Measurements from ENCODE around the gene PGLYRP1.

Gene PGLYRP1

DNA sequence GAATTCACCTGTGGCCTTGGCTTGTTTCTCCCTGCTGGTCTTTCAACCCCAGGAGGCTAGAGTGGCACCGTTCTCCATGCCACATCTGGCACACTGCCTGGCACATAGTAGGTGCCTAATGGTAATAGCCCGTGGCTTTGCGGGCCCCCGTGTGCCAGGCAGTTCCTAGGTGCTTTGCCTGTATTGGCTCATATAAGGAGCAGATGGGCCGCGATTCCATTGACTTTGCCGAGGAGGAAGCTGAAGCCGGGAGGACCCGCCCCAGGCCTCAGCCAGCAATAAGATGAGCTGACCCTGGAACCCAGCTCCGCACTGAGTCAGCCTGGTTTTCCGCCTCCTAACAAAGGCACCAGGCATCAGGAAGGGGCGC lies 807 bp downstream of the PGLYRP1 start:
- DNase-seq, result no peak
- no peak overlapping the region for H3K27ac Mint-ChIP-seq
- no peaks in the 10 kb centered on the region for H3K36me3 Mint-ChIP-seq (ENCODE audit: insufficient read depth)
- no peak overlapping the region for H3K4me3 Mint-ChIP-seq
- no peaks in the 10 kb centered on the region for H3K9me3 Mint-ChIP-seq
- peaks cover 6 to 12% of the 10 kb centered on the region in 2 donors for H3K4me1 Mint-ChIP-seq (ENCODE audit: low read depth in 2 of 2)
- ATAC-seq (replicated peaks), result no peak
- H3K27me3 Mint-ChIP-seq, result peaks cover 17 to 44% of the 10 kb centered on the region in 2 donors

- no peak for ATAC-seq (replicated peaks)
- Mint-ChIP-seq H3K4me1 (ENCODE audit: low read depth in 2 of 2) (peaks cover 9 to 13% of the 10 kb centered on the region in 2 donors), H3K9me3 (no peaks in the 10 kb centered on the region), H3K36me3 (ENCODE audit: insufficient read depth) (no peaks in the 10 kb centered on the region), H3K4me3 (no peak overlapping the region), H3K27ac (no peak overlapping the region), H3K27me3 (peaks cover 13 to 39% of the 10 kb centered on the region in 2 donors)
- DNase-seq, result no peak
These were observed 1.3 kb downstream of the PGLYRP1 start for GRCh38 chr19:46021531-46022041.

DNA sequence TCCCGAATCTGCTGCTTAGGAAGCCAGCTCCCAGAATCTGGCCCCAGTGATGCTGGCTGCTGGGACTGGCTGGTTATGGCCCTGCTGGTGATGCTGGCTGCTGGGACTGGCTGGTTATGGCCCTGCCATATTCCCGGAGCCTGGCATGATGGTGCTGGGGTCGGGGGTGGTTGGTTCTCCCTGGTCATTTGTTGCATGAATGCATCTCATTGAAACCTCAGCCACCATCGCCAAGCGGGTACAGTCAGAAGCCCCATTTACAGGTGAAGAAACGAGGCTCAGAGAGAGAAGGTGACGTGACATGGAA lies 2.1 kb downstream of the PGLYRP1 start:
- no peaks in the 10 kb centered on the region for H3K9me3 Mint-ChIP-seq
- H3K27me3 Mint-ChIP-seq, result peaks cover 9 to 31% of the 10 kb centered on the region in 2 donors
- H3K36me3 Mint-ChIP-seq (ENCODE audit: insufficient read depth), result peaks cover 1% of the 10 kb centered on the region

GRCh38 chr19:46019270-46019669 lies 3.6 kb downstream of the PGLYRP1 start:
- H3K27ac Mint-ChIP-seq, result no peak overlapping the region
- peaks cover 6% of the 10 kb centered on the region for H3K36me3 Mint-ChIP-seq (ENCODE audit: insufficient read depth)
- H3K4me3 Mint-ChIP-seq, result no peak overlapping the region
- H3K27me3 Mint-ChIP-seq, result peaks cover 10 to 29% of the 10 kb centered on the region in 2 donors
- no peaks in the 10 kb centered on the region for H3K9me3 Mint-ChIP-seq
- H3K4me1 Mint-ChIP-seq (ENCODE audit: low read depth in 2 of 2), result peaks cover 16 to 17% of the 10 kb centered on the region in 2 donors
- ATAC-seq (replicated peaks), result no peak
- DNase-seq, result no peak

More for the DNA sequence above, 2.1 kb downstream of the PGLYRP1 start:
- no peak overlapping the region for H3K27ac Mint-ChIP-seq
- peaks cover 9 to 10% of the 10 kb centered on the region in 2 donors for H3K4me1 Mint-ChIP-seq (ENCODE audit: low read depth in 2 of 2)
- ATAC-seq (replicated peaks) (no peak), DNase-seq (no peak)
- H3K4me3 Mint-ChIP-seq, result no peak overlapping the region

GRCh38 chr19:46018729-46019251 lies 4.1 kb downstream of the PGLYRP1 start:
- ATAC-seq (replicated peaks) (no peak), DNase-seq (no peak)
- no peak overlapping the region for H3K27ac Mint-ChIP-seq
- no peaks in the 10 kb centered on the region for H3K9me3 Mint-ChIP-seq
- H3K4me1 Mint-ChIP-seq (ENCODE audit: low read depth in 2 of 2), result peaks cover 16 to 17% of the 10 kb centered on the region in 2 donors
- H3K36me3 Mint-ChIP-seq (ENCODE audit: insufficient read depth), result peaks cover 6% of the 10 kb centered on the region
- H3K4me3 Mint-ChIP-seq, result no peak overlapping the region
- peaks cover 5 to 25% of the 10 kb centered on the region in 2 donors for H3K27me3 Mint-ChIP-seq

- H3K4me3 Mint-ChIP-seq, result no peak overlapping the region
- H3K27ac Mint-ChIP-seq, result no peak overlapping the region
- H3K36me3 Mint-ChIP-seq (ENCODE audit: insufficient read depth), result peaks cover 6% of the 10 kb centered on the region
- no peaks in the 10 kb centered on the region for H3K9me3 Mint-ChIP-seq
- DNase-seq (no peak), ATAC-seq (replicated peaks) (no peak)
- peaks cover 4 to 18% of the 10 kb centered on the region in 2 donors for H3K27me3 Mint-ChIP-seq
- H3K4me1 Mint-ChIP-seq (ENCODE audit: low read depth in 2 of 2), result peaks cover 16 to 17% of the 10 kb centered on the region in 2 donors
These were observed 4.8 kb downstream of the PGLYRP1 start for GRCh38 chr19:46017874-46018675.

GRCh38 chr19:46017095-46017429 lies 5.8 kb downstream of the PGLYRP1 start:
- no peak for DNase-seq
- Mint-ChIP-seq H3K4me1 (ENCODE audit: low read depth in 2 of 2) (peaks cover 16 to 17% of the 10 kb centered on the region in 2 donors), H3K4me3 (peak overlapping the region; percentile 83 to 90), H3K27ac (peak overlapping the region in 1 of 2 donors; percentile 78), H3K9me3 (no peaks in the 10 kb centered on the region), H3K27me3 (peaks cover 4 to 9% of the 10 kb centered on the region in 2 donors), H3K36me3 (ENCODE audit: insufficient read depth) (peaks cover 6% of the 10 kb centered on the region)
- no peak for ATAC-seq (replicated peaks)

- Mint-ChIP-seq H3K27ac (peak overlapping the region; percentile 76 to 78), H3K27me3 (peaks cover 4 to 9% of the 10 kb centered on the region in 2 donors), H3K4me3 (peak overlapping the region; percentile 83 to 90), H3K4me1 (ENCODE audit: low read depth in 2 of 2) (peaks cover 16 to 17% of the 10 kb centered on the region in 2 donors), H3K9me3 (no peaks in the 10 kb centered on the region), H3K36me3 (ENCODE audit: insufficient read depth) (peaks cover 6% of the 10 kb centered on the region)
- peak; percentile 77 to 80 (median 78) for DNase-seq
- ATAC-seq (replicated peaks), result peak; percentile 75
These were observed 6.3 kb downstream of the PGLYRP1 start for GRCh38 chr19:46016426-46017094.

GRCh38 chr19:46015687-46016425 lies 7.0 kb downstream of the PGLYRP1 start:
- DNase-seq (peak; percentile 29 to 42 (median 34)), ATAC-seq (replicated peaks) (peak; percentile 68)

GRCh38 chr19:46014941-46015686 lies 7.7 kb downstream of the PGLYRP1 start:
- H3K36me3 Mint-ChIP-seq (ENCODE audit: insufficient read depth), result peaks cover 8% of the 10 kb centered on the region
- ATAC-seq (replicated peaks), result peak; percentile 50
- H3K4me3 Mint-ChIP-seq, result peak overlapping the region; percentile 83 to 90
- peaks cover 4 to 9% of the 10 kb centered on the region in 2 donors for H3K27me3 Mint-ChIP-seq
- peak; percentile 30 to 48 (median 45) for DNase-seq
- no peaks in the 10 kb centered on the region for H3K9me3 Mint-ChIP-seq
- peak overlapping the region in 1 of 2 donors; percentile 80 for H3K27ac Mint-ChIP-seq
- H3K4me1 Mint-ChIP-seq (ENCODE audit: low read depth in 2 of 2), result peaks cover 16 to 17% of the 10 kb centered on the region in 2 donors

More at GRCh38 chr19:46015687-46016425, 7.0 kb downstream of the PGLYRP1 start:
- Mint-ChIP-seq H3K4me1 (ENCODE audit: low read depth in 2 of 2) (peaks cover 16 to 17% of the 10 kb centered on the region in 2 donors), H3K27ac (peak overlapping the region; percentile 76 to 80), H3K27me3 (peaks cover 4 to 9% of the 10 kb centered on the region in 2 donors), H3K9me3 (no peaks in the 10 kb centered on the region), H3K36me3 (ENCODE audit: insufficient read depth) (peaks cover 6% of the 10 kb centered on the region), H3K4me3 (peak overlapping the region; percentile 83 to 90)

GRCh38 chr19:46014534-46014933 lies 8.3 kb downstream of the PGLYRP1 start:
- peaks cover 4 to 9% of the 10 kb centered on the region in 2 donors for H3K27me3 Mint-ChIP-seq
- no peaks in the 10 kb centered on the region for H3K9me3 Mint-ChIP-seq
- no peak for DNase-seq
- peaks cover 16 to 21% of the 10 kb centered on the region in 2 donors for H3K4me1 Mint-ChIP-seq (ENCODE audit: low read depth in 2 of 2)
- H3K4me3 Mint-ChIP-seq, result peak overlapping the region; percentile 59 to 72
- no peak overlapping the region for H3K27ac Mint-ChIP-seq
- ATAC-seq (replicated peaks), result no peak
- H3K36me3 Mint-ChIP-seq (ENCODE audit: insufficient read depth), result peaks cover 12% of the 10 kb centered on the region

All from effector memory CD8-positive, alpha-beta T cell (primary cell).